ENCODE results near the gene SPATA12. TPM values are rescaled to one million over a fixed set of nuclear protein-coding genes. Genes with fewer than 3 reads are reported as not detected.

Gene SPATA12
- 1 to 10 TPM in 1 of 4 donors, under 1 TPM in 1, not detected in 2; 0.21 to 2.9 TPM for total RNA-seq

GRCh38 chr3:57060089-57060821, at the start of gene SPATA12:
TSS of gene SPATA12 (plus strand) at chr3:57060664. CDS start at chr3:57073695, 13,031 bp downstream.
- intact Hi-C loops (cut with DNase I; ENCODE audit: low total_unique reads): no loop called here
- Histone ChIP-seq H3K27me3 (no peaks in the 10 kb centered on the region), H3K4me3 (no peak within 1 kb of the TSS), H3K36me3 (no peaks in the 10 kb centered on the region), H3K27ac (peak within 1 kb of the TSS; percentile 65 to 75), H3K9me3 (no peaks in the 10 kb centered on the region), H3K4me1 (peaks cover 0 to 5% of the 10 kb centered on the region in 2 donors)
- TF ChIP-seq POLR2A (IDR thresholded peaks at IDR 0.05) (no peak), CTCF (IDR thresholded peaks at IDR 0.05) (no peak)
- peak; percentile 36 to 78 for DNase-seq

GRCh38 chr3:57011022-57011421, 49.4 kb upstream of the SPATA12 start:
- DNase-seq: no peak
- Histone ChIP-seq H3K4me1 (peaks cover 0 to 8% of the 10 kb centered on the region in 2 donors), H3K36me3 (no peaks in the 10 kb centered on the region), H3K4me3 (no peak overlapping the region), H3K27ac (no peak overlapping the region), H3K9me3 (no peaks in the 10 kb centered on the region), H3K27me3 (no peaks in the 10 kb centered on the region)
- TF ChIP-seq POLR2A (IDR thresholded peaks at IDR 0.05) (no peak), CTCF (IDR thresholded peaks at IDR 0.05) (no peak)
- intact Hi-C loops (cut with DNase I; ENCODE audit: low total_unique reads): no loop called here

GRCh38 chr3:57012847-57013246, 47.6 kb upstream of the SPATA12 start:
- H3K36me3 ChIP-seq: no peaks in the 10 kb centered on the region
- H3K27ac ChIP-seq: no peak overlapping the region
- TF ChIP-seq POLR2A (IDR thresholded peaks at IDR 0.05): no peak
- TF ChIP-seq CTCF (IDR thresholded peaks at IDR 0.05): no peak
- H3K27me3 ChIP-seq: no peaks in the 10 kb centered on the region
- H3K9me3 ChIP-seq: no peaks in the 10 kb centered on the region
- DNase-seq: no peak
- H3K4me3 ChIP-seq: no peak overlapping the region
- intact Hi-C loops (cut with DNase I; ENCODE audit: low total_unique reads): no loop called here
- peaks cover 0 to 8% of the 10 kb centered on the region in 2 donors for H3K4me1 ChIP-seq

- intact Hi-C loops (cut with DNase I; ENCODE audit: low total_unique reads): no loop called here
- Histone ChIP-seq H3K36me3 (no peaks in the 10 kb centered on the region), H3K9me3 (no peaks in the 10 kb centered on the region), H3K27ac (no peak overlapping the region), H3K4me1 (no peaks in the 10 kb centered on the region), H3K4me3 (no peak overlapping the region), H3K27me3 (no peaks in the 10 kb centered on the region)
- DNase-seq: no peak
- no peak for TF ChIP-seq POLR2A (IDR thresholded peaks at IDR 0.05)
- no peak for TF ChIP-seq CTCF (IDR thresholded peaks at IDR 0.05)
These were observed 45.1 kb upstream of the SPATA12 start for GRCh38 chr3:57015350-57015729.

GRCh38 chr3:57015912-57016311, 44.6 kb upstream of the SPATA12 start:
- H3K36me3 ChIP-seq: no peaks in the 10 kb centered on the region
- no peak for DNase-seq
- no peaks in the 10 kb centered on the region for H3K27me3 ChIP-seq
- no peaks in the 10 kb centered on the region for H3K4me1 ChIP-seq
- intact Hi-C loops (cut with DNase I; ENCODE audit: low total_unique reads): no loop called here
- TF ChIP-seq CTCF (IDR thresholded peaks at IDR 0.05) (no peak), POLR2A (IDR thresholded peaks at IDR 0.05) (no peak)
- no peak overlapping the region for H3K4me3 ChIP-seq
- H3K9me3 ChIP-seq: no peaks in the 10 kb centered on the region
- H3K27ac ChIP-seq: no peak overlapping the region
